PC-3 (cell line): Measurements from ENCODE around the gene TRPT1.

Source experiments
- EZH2 ChIP-seq: fragments of 300-600 bp; sonication (generic); IDR thresholded peaks from one replicate; pipeline ENCODE4 v1.6.1; 2017; ENCODE audit warnings: antibody characterized with exemption, mild to moderate bottlenecking, low read length; ENCODE audit not compliant: unreplicated experiment
- EZH2phosphoT487 ChIP-seq: fragments of 300-600 bp; sonication (generic); IDR thresholded peaks from 2 replicates; pipeline ENCODE4 v1.6.1; 2018; ENCODE audit warnings: mild to moderate bottlenecking, antibody characterized with exemption, low read length, borderline replicate concordance
- TF ChIP-seq, protein P1 (sequence below): fragments of 300-600 bp; sonication (generic); conservative IDR thresholded peaks from 2 replicates; pipeline ENCODE4 v1.5.1; 2017; ENCODE audit warnings: antibody characterized with exemption, low read depth, mild to moderate bottlenecking, low read length

DNA sequence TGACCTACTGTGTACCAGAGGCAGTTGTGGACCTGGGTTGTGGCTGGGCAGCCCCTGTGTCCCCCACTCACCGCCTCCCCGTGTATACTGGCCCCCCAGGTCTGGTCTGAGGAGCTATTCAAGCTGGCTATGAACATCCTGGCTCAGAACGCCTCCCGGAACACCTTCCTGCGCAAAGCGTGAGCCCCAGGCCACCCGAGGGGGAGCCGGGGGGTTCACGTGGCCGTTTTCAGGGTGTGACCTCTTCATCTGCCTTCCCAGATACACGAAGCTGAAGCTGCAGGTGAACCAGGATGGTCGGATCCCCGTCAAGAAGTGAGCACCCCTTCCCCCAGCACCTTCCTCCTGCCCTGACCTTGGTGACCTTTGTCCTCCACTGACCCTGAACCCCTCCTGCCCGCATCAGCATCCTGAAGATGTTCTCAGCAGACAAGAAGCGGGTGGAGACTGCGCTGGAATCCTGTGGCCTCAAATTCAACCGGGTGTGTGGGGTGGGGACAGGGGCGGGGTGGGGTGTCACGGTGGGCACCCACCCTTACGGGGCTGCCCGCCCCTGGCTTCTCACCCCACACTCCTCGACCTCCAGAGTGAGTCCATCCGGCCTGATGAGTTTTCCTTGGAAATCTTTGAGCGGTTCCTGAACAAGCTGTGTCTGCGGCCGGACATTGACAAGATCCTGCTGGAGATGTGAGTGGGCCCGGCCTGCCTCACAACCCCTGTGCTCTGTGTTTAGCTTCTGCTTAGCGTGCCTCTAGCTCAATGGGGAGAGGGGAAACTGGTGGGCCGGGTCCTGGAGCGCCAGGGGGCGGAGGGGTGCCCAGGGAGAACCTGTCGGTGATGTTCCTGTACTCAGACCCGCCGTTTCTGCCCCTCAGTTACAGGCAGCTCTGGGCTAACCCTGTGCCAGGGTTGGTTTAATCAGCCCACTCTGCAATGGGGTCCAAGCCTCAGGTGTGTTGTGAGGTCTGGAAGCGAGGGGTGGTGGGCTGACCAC is 29.4 kb upstream of the TRPT1 start:
- TF ChIP-seq, protein P1, sequence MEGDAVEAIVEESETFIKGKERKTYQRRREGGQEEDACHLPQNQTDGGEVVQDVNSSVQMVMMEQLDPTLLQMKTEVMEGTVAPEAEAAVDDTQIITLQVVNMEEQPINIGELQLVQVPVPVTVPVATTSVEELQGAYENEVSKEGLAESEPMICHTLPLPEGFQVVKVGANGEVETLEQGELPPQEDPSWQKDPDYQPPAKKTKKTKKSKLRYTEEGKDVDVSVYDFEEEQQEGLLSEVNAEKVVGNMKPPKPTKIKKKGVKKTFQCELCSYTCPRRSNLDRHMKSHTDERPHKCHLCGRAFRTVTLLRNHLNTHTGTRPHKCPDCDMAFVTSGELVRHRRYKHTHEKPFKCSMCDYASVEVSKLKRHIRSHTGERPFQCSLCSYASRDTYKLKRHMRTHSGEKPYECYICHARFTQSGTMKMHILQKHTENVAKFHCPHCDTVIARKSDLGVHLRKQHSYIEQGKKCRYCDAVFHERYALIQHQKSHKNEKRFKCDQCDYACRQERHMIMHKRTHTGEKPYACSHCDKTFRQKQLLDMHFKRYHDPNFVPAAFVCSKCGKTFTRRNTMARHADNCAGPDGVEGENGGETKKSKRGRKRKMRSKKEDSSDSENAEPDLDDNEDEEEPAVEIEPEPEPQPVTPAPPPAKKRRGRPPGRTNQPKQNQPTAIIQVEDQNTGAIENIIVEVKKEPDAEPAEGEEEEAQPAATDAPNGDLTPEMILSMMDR, result no peak
- TF ChIP-seq EZH2 (no peak), EZH2phosphoT487 (no peak)
